Fibroblast of skin of scalp (primary cell): Measurements from ENCODE around the gene ZSCAN22.
"Not testable (repeated sequence)": the region's sequence is repeated elsewhere in the genome, so short reads cannot be mapped to it uniquely, and the experiment has no call there.

Source experiments
- DNase-seq: peaks from one replicate; pipeline ENCODE4 v3.0.0-alpha.2; 2013

ZSCAN22 gene

GRCh38 chr19:58352760-58353671 is 26.2 kb downstream of the ZSCAN22 start, which contains the start of gene A1BG:
TSS of gene A1BG (minus strand) at chr19:58353492. CDS start at chr19:58353437, 55 bp downstream.
- no peak for DNase-seq

GRCh38 chr19:58353717-58354477 is 27.1 kb downstream of the ZSCAN22 start:
- DNase-seq = no peak

GRCh38 chr19:58354478-58355030 is 27.8 kb downstream of the ZSCAN22 start:
- no peak for DNase-seq

- no peak for DNase-seq
Measured at GRCh38 chr19:58355215-58355796, 28.5 kb downstream of the ZSCAN22 start.

GRCh38 chr19:58355908-58356765 is 29.3 kb downstream of the ZSCAN22 start:
- DNase-seq = peak; percentile 25

DNA sequence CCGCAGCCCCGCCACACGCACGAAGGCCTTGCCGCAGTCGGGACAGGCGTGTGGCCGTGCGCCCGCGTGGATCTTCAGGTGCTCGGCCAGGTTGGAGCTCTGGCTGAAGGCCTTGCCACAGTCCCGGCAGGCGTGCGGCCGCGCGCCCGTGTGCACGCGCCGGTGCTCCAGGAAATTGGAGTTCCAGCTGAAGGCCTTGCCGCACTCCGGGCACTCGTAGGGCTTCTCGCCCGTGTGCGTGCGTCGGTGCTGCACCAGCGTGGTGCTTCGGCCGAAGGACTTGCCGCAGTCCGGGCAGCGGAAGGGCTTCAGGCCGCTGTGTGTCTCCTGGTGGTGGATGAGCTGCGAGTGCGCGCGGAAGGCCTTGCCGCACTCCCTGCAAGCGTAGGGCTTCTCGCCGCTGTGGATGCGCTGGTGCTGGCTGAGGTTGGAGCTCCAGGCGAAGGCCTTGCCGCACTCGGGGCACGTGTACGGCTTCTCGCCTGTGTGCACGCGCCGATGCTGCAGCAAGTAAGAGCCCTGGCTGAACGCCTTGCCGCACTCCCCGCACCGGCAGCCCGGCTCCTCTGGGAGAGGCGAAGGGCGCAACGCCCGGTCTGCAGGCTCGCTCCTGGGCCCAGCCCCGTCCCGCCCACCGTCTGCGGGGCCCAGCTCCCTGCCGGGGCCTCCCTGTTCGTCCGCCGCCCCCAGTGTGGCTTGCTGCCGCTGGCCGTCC is 30.1 kb downstream of the ZSCAN22 start:
- DNase-seq = peak; percentile 12

DNA sequence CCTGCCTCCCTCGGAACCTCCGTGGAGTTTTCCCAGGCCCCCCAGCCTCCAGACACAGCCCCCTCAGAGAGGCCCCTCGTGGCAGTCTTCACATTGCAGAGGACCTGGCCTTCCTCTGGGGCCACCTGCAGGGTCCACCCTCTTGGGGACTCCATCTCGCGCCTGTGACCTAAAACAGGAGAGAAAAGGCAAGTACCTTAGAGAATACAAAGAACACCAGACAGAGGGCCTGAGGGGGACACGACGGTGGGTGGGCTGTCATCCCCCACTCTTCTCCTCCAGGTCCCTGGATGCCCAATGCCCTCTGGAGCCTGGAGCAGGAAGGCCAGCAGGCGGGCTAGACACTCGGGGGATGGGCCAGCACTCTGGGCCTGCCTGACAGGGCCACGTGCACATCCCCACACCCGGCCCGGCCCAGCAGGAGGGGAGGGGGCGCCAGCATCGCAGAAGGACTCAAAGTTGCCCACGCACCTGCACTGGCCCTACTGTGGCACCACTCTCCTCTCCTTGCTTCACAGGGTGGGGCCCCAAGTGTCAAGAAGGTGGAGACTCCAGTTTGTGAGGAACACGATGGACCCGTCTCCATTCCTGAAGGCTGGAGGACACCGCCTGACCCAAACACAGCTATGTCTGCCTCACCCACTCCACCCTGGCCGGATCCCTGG is 30.8 kb downstream of the ZSCAN22 start:
- no peak for DNase-seq

DNA sequence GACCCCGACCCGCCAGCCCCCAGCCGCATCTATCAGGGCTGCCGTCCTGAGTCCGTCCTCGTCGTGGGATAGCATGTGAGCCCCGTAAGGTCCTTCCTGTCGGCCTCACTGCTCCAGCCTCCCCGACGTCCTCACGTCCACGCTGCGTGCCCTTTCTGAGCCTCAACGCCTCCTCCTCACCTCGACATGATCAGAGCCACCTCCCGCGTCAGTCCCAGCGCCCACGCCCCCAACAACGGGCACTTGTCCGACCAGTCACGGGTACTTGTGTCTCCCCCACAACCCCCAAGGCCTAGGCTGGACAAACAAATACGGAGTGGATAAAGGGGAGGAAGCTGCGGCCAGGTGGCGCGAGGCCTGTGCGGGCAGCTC is 35.1 kb downstream of the ZSCAN22 start:
- peak; percentile 51 for DNase-seq

- peak; percentile 97 for DNase-seq
Measured at GRCh38 chr19:58362272-58362994, 35.6 kb downstream of the ZSCAN22 start, which contains the start of gene ZNF497. TSS of gene ZNF497 (minus strand) at chr19:58362751. CDS start at chr19:58357635, 5,116 bp downstream.

GRCh38 chr19:58364146-58364545 is 37.4 kb downstream of the ZSCAN22 start:
- no peak for DNase-seq

GRCh38 chr19:58366585-58367430 is 40.0 kb downstream of the ZSCAN22 start:
- DNase-seq = no peak

DNA sequence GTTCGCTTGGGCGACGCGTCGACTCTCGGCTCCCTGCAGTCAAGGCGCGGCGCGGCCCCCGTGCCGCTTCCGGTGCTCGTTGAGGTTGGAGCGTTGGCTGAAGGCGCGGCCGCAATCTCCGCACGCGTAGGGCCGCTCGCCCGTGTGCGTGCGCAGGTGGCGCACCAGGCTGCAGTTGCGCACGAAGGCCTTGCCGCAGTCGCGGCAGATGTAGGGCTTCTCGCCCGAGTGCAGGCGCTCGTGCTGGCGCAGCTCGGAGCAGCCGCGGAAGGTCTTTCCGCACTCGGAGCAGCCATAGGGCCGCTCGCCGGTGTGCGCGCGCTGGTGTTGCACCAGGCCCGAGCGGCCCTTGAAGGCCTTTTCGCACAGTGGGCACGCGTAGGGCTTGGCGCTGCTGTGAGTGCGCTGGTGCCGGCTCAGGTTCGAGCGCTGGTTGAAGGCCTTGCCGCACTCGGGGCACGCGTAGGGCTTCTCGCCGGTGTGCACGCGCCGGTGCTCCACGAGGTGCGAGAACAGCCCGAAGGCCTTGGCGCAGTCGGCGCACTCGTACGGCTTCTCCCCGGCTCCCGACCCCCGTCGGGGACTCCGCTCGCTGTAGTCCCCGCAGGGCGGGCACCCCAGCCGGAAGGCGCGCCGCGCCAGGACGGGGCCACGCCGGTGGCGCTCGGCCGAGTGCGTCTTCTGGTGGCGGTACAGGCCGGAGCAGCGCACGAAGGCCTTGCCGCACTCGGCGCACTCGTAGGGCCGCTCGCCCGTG is 41.1 kb downstream of the ZSCAN22 start:
- DNase-seq = no peak

GRCh38 chr19:58368561-58369360 is 42.0 kb downstream of the ZSCAN22 start:
- DNase-seq = no peak

GRCh38 chr19:58372311-58373133 is 45.7 kb downstream of the ZSCAN22 start:
- no peak for DNase-seq

GRCh38 chr19:58374200-58374599 is 47.4 kb downstream of the ZSCAN22 start:
- no peak for DNase-seq

DNA sequence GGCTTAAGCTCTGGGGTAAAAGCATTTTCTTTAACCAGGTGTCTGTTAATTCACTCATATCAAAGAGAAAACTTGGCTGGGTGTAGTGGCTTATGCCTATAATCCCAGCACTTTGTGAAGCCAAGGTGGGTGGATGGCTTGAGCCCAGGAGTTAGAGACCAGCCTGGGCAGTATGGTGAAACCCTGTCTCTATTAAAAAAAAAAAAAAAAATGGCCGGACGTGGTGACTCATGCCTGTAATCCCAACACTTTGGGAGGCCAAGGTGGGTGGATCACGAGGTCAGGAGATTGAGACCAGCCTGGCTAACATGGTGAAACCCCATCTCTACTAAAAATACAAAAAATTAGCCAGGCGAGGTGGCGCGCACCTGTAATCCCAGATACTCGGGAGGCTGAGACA is 49.9 kb downstream of the ZSCAN22 start:
- not testable (repeated sequence) for DNase-seq
